ENCODE results near the gene PCSK5. TPM values are rescaled to one million over a fixed set of nuclear protein-coding genes. Genes with fewer than 3 reads are reported as not detected.

The PCSK5 gene
- polyA plus RNA-seq, 4 donors: 15.1 to 19.0 (median 16.8) TPM

DNA sequence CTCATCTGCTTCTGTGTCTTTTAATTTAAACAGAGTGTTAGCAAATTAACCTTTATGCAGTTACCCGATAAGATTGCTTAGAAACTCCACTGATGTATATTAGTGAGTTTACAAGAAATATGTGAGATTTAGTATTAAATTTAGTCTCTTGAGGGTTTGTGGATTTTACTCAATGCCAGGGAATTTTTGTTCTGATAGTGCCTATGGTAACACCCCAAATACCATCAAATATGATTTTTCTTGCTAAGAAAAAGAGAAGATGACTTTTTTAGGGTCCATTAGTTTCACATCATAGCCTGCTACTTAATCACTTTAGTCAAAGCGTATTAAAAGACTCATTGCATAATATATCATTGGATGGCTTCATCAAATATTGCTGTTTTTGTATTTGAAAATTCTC lies 224.9 kb downstream of the PCSK5 start:
- DNase-seq (ENCODE audit: low read depth in 4 of 4, low spot score in 3 of 4): no peak

DNA sequence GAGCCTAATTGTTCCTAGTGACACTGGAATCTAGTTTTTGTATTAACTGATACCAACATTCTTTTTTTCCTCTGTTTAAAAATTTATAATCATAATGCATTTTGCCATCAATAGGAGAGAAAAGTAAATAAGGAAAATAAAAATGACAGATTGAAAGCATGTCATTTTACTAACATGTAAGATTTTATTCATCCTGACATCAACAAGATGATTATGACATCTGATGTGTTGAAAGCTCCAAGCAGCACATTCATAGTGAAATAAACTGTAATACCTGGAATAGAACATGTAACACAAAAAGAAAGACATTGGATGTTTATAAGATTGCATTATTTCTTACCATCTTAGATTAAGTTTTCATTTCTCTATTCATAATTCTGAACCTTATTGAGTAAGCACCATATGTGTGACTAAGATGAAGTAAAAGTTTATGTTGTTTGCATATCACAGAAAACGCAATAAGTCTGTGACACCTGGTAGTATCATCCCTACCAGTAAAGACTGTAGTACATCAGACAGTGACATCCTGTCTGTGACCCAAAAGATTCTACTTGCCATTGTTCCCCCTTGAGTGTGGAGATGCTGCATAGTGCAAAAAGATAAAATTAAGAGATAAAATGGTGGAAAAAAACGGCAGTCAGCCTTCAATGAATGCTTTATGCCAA lies 225.6 kb downstream of the PCSK5 start:
- no peak for DNase-seq (ENCODE audit: low read depth in 4 of 4, low spot score in 3 of 4)

DNA sequence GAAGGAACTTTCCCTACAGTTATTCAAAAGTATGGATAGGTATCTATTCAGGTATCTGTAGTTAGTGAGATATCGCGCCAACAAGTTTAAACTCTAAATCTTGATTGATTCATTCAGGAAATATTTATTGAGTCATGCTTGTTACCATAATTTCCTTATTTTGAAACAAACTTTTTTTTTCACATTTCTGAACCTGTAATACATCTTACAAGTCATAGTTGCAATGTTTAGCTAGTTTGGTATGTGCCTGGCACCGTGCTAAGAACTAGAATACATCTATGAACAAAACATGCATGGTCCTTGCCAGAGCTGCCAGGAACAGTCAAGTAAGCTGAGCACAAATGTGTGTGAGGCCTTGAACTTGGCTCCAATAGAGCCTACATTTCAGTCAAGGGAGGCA lies 226.4 kb downstream of the PCSK5 start:
- DNase-seq (ENCODE audit: low read depth in 4 of 4, low spot score in 3 of 4): no peak

- no peak for DNase-seq (ENCODE audit: low read depth in 4 of 4, low spot score in 3 of 4)
Measured at GRCh38 chr9:76127637-76128036, 237.2 kb downstream of the PCSK5 start.

- DNase-seq (ENCODE audit: low read depth in 4 of 4, low spot score in 3 of 4): no peak
Measured at GRCh38 chr9:76135902-76136301, 245.4 kb downstream of the PCSK5 start.

DNA sequence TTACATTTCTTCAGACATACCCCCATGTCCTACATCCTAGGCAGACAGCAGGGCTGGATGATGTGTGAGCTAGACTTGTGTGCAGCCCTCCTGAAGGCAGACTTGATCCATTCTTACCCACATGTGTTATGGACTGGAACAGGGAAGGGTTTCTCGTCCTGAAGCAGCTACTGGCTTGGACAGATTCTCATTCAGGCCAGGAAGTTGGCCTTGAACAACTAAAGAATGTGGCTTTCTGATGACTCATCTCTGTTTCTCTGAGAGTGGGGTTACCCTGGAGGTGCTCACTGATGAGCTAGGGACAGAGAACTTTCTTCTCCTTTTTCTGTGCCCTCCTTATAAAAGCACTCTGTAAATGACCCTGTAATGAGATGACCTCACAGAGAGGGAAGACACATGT lies 246.5 kb downstream of the PCSK5 start:
- DNase-seq (ENCODE audit: low read depth in 4 of 4, low spot score in 3 of 4): no peak

DNA sequence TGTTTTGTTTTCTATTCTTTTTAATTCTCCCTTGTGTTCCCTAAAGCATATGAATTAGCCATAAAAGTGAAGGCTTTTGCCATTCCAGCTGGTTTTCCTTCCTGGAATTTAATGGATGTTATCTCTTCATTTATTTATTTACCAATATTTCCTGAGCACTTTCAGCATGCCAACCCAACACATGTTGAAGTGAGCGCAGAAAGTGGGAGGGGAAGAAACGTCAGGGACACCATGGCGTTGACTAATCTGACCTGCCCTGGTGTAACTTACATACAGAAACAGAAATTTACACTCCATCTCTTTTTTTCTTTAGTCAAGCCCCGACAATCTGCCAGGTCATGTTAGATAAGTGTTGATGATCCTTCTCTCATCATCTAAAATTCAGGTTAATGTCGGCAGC lies 247.5 kb downstream of the PCSK5 start:
- DNase-seq (ENCODE audit: low read depth in 4 of 4, low spot score in 3 of 4): no peak

DNA sequence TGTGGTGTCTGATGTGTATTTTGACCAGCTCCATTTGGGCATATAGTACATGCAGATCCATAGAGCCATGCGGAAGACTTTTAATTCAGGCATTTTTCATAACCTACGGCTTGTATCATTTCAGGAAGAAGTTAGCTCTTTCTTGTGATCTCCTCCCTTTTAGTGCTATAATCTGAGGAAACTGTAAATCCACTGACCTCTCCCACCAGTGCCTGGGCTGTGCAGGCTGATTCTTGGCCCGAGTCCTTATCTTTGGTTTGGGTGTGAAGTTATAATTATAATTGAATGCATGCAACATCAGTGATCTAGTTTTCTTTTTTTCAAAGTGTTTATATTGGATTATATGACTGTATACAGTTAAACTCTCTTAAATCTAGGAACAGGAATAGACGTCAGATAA lies 247.9 kb downstream of the PCSK5 start:
- no peak for DNase-seq (ENCODE audit: low read depth in 4 of 4, low spot score in 3 of 4)

GRCh38 chr9:76143834-76144233 lies 253.4 kb downstream of the PCSK5 start:
- DNase-seq (ENCODE audit: low read depth in 4 of 4, low spot score in 3 of 4): no peak

DNA sequence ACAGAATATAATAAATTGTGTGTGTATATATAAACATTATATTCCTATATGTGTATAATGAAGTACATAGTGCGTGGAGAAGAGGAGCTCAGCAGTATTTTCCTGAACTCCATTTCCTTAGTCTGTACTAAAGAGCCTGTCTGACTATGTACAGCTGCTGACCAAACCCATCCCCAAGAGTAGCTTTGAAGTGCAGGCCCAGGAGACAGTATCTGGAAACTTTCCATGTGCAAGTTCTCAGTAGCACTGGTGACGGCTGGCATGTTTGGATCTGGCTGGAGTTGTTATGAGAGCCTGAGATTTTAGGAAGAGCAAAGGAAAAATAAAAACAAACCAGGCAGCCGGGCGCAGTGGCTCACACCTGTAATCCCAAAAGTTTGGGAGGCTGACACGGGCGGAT lies 259.5 kb downstream of the PCSK5 start:
- DNase-seq (ENCODE audit: low read depth in 4 of 4, low spot score in 3 of 4): no peak

DNA sequence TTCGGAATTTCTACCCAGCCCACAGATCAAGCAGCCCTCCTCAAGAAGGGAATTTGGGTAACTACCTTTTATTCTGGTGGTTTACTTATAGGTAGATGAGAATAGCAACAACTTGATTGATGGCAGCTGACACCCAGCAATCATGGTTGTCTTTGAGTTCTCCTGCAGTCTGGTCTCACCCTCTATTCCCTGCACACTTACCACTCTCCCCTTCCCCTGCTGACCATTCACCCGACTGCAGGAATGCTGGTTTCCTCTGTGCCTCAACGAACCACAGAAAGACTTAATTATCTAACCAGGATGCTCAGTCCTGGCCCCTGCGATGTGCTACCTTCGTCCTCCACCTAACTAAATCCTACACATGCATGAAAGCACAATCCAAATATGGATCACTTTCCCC lies 260.8 kb downstream of the PCSK5 start:
- DNase-seq (ENCODE audit: low read depth in 4 of 4, low spot score in 3 of 4): no peak

DNA sequence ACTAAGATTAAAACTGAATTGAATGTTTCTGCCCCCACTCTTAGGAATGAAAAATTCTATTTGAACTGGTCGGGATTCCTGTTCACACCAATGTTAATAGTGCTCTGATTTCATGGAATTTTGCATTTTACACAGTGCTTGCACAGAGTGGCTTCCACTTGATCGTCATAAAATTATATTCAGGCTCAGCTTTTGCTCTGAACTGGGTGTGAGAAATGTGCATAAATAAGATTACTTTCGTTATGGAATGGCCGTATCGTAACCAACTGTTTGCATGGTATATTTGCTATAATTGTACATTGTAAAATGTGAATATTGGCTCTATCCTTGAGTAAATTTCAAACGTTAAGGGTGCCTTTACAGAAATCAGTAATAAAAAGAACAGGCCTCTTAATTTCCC lies 262.9 kb downstream of the PCSK5 start:
- DNase-seq (ENCODE audit: low read depth in 4 of 4, low spot score in 3 of 4): no peak

GRCh38 chr9:76153902-76154629 lies 263.6 kb downstream of the PCSK5 start:
- no peak for DNase-seq (ENCODE audit: low read depth in 4 of 4, low spot score in 3 of 4)

DNA sequence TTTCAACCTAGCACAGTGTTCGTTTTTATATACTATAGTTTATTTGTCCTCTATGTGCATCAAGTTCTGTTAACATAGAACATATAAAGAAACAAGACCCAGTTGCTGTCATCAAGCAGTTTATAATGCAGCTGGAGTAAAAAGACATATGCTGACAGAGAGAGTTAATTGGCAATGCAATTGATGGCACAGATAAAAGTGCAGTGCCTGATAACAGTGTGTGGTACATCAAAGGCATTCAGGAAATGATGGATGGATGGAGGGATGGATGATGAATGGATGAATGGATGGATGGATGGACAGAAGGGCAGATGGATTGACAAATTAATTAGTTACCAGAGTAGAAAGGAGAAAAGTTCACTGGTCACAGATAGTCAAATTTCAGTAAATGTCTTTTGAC lies 264.9 kb downstream of the PCSK5 start:
- no peak for DNase-seq (ENCODE audit: low read depth in 4 of 4, low spot score in 3 of 4)

DNA sequence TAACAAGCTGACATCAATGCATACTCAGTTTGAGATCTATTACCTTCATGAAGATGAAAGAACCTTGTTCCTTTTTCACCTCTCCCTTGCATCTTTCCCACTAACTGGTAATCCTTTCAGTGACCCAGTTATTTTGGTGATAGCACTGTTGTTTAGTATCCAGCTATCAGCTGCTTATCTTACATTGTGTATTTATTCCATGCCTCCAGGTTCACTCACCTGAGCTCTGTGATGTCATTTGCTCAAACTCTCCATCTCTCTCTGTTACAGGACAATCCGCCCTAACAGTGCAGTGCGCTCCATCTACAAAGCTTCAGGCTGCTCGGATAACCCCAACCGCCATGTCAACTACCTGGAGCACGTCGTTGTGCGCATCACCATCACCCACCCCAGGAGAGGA lies 268.2 kb downstream of the PCSK5 start:
- DNase-seq (ENCODE audit: low read depth in 4 of 4, low spot score in 3 of 4): no peak

DNA sequence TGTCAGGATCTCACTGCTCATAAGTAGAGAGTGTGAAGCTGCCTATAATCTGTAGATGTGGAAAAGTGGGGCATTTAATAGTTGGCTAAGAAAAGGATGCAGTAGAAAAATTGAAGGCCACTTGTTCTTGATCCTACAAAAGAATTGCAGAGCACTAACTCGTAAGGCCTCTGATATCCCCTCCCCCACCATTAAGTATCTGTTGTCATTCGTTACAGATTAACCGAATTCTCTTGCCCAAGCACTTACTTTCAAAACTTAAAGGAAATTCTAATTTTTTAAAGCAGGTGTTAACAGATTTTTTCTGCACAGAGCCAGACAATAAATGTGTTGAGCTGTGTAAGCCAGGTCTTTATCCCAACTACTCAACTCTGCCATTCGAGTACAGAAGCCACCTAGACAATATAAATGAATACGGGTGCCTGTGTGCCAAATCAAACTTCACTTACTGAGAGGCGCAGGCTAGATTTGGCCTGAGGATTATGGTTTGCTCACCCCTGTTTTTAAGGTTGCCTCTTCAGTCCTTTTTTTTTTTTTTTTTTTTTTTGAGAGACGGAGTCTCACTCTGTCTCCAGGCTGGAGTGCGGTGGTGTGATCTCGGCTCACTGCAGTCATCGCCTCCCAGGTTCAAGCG lies 268.9 kb downstream of the PCSK5 start:
- no peak for DNase-seq (ENCODE audit: low read depth in 4 of 4, low spot score in 3 of 4)

DNA sequence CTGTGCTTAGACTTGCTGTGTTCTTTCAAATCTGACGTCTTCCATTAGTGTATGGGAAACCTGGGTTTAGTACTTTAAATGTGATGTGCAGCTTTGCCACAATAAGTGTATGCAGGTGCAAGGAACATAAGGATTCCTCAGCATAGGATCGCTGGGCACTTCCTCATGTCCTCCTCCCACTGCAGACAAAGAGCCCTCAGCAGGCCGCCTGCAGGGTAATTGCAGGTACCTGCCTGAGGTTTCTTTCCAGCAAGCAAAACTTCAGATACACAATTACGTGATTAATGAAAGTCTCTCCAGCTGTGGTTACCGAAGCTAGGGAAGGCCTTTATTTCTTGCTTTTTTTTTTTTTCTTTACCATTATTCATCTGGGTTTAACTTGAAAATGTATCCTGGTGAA lies 270.6 kb downstream of the PCSK5 start:
- no peak for DNase-seq (ENCODE audit: low read depth in 4 of 4, low spot score in 3 of 4)

DNA sequence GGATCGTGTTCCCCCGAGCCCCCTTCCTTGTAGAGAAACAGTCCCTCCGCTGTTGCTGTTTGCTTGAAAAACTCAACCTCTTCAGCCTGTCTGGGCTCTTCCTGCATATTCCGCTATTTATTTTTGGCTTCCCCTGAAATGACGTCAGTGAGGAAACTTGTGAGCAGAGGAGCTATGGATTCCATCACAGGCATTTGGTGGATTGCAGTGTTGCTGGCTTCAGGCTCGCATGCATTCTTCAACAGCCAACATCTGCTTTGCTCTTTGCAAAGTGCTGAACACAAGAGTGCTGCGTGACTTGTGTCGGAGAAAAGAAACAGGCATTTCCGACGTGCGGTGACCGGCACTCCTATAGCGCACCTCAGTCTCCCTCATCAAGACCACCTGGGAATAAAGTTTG lies 271.1 kb downstream of the PCSK5 start:
- DNase-seq (ENCODE audit: low read depth in 4 of 4, low spot score in 3 of 4): peak in 1 of 4 donors; percentile 22

GRCh38 chr9:76162086-76162730 lies 271.7 kb downstream of the PCSK5 start:
- DNase-seq (ENCODE audit: low read depth in 4 of 4, low spot score in 3 of 4): no peak

DNA sequence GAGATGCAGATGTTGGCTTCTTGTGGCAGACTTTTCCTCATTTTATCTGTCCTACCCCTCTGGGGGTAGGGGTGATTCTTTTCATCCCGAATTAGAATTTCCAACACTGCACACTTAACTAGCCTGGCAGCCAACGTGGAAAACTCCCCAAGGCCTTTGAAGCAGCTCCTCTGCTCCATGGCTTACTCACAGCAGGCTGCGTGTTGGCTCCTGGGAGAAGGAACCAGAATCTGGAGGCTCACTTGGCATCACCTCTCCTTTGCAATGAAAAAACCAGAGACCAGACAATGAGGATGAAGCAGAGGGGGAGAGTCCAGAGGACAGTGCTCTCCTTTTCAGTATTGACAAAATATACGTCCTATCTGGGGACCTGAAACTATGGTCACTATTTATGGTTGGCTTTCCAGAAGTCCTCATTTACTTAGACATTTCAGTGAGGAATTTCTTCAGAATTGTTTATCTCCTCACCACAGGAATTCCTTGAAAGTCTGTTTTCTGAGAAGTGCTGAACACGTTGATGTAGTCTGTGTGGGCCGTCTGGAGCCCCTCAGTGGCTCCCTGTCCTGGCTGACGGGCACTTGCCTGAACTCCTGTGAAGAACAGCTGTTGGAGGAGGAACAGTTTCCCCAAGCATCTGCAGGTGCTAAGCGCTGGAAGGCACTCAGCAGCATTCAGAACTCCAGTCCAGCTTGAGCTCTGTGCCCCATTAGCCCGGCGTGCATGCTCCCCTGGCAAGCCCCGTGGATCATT lies 272.5 kb downstream of the PCSK5 start:
- DNase-seq (ENCODE audit: low read depth in 4 of 4, low spot score in 3 of 4): no peak

GRCh38 chr9:76166526-76166925 lies 276.1 kb downstream of the PCSK5 start:
- DNase-seq (ENCODE audit: low read depth in 4 of 4, low spot score in 3 of 4): no peak
